Neural progenitor cell (in vitro differentiated cells): ENCODE data around the gene TSHZ2.

Experiments
- EZH2 ChIP-seq: fragments of 200-600 bp; sonication (generic); IDR thresholded peaks from 2 replicates; pipeline ENCODE4 v1.6.1; 2017; ENCODE audit warnings: antibody characterized with exemption, mild to moderate bottlenecking, moderate library complexity
- EZH2phosphoT487 ChIP-seq: fragments of 200-600 bp; sonication (generic); IDR thresholded peaks from 2 replicates; pipeline ENCODE4 v1.6.1; 2017; ENCODE audit warnings: antibody characterized with exemption
- TF ChIP-seq, protein P1 (sequence below): fragments of 200-600 bp; sonication (generic); IDR thresholded peaks from 2 replicates; pipeline ENCODE4 v1.5.1; 2017; ENCODE audit warnings: antibody characterized with exemption, mild to moderate bottlenecking

DNA sequence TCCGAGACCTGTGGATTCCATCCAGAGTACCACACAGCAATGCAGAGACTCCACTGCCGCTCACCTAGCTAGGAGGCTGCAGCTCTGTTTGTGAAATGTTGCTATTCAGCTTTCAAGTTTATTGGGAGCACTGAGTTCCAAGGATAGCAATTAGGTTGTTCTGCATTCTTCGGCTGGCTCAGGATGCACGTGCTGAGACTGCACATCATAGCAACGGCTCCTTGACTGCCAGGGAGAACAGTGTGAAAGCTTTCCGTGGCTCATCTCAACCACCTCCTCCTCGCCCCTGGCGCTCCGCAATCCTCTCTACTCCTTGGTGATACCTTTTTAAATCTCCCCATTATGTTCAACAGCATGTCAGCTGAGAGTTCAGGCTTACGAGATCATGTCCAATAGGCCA lies 116.6 kb downstream of the TSHZ2 start:
- TF ChIP-seq, protein P1, sequence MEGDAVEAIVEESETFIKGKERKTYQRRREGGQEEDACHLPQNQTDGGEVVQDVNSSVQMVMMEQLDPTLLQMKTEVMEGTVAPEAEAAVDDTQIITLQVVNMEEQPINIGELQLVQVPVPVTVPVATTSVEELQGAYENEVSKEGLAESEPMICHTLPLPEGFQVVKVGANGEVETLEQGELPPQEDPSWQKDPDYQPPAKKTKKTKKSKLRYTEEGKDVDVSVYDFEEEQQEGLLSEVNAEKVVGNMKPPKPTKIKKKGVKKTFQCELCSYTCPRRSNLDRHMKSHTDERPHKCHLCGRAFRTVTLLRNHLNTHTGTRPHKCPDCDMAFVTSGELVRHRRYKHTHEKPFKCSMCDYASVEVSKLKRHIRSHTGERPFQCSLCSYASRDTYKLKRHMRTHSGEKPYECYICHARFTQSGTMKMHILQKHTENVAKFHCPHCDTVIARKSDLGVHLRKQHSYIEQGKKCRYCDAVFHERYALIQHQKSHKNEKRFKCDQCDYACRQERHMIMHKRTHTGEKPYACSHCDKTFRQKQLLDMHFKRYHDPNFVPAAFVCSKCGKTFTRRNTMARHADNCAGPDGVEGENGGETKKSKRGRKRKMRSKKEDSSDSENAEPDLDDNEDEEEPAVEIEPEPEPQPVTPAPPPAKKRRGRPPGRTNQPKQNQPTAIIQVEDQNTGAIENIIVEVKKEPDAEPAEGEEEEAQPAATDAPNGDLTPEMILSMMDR: no peak
- TF ChIP-seq EZH2 (no peak), EZH2phosphoT487 (no peak)
